ENCODE data around the gene ARRB1.

DNA sequence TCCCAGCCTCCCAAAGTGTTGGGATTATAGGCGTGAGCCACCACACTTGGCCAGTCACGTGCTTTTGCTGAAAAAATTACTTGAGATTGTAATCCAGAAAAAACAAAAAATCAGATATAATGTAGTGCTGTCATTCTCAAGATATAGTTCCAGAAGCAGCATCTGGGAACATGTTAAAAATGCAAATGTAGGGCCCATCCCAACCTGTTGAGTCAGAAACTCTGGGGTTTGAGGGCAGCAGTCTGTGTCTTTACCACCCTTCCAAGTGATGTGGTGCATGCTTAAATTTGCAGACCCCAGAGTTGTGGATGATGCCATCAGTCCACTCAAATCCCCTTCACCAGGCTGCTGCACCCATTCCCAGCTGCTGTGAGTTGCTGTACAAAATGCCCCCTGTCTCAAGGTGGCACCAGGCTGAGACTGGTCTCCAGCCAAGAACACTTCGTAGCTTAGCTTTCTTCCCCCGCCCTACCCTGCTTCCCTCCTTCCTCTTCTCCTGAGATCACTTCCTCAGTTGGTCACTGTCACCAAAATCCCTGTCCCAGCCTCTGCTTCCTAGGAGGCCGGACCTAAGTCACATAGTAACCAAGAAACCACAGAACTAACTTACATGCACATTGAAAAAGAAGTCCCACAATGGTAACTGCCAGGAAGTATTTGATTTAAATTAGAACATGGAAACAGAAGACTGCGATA is 18.2 kb upstream of the ARRB1 start:
- TF ChIP-seq, protein P1, sequence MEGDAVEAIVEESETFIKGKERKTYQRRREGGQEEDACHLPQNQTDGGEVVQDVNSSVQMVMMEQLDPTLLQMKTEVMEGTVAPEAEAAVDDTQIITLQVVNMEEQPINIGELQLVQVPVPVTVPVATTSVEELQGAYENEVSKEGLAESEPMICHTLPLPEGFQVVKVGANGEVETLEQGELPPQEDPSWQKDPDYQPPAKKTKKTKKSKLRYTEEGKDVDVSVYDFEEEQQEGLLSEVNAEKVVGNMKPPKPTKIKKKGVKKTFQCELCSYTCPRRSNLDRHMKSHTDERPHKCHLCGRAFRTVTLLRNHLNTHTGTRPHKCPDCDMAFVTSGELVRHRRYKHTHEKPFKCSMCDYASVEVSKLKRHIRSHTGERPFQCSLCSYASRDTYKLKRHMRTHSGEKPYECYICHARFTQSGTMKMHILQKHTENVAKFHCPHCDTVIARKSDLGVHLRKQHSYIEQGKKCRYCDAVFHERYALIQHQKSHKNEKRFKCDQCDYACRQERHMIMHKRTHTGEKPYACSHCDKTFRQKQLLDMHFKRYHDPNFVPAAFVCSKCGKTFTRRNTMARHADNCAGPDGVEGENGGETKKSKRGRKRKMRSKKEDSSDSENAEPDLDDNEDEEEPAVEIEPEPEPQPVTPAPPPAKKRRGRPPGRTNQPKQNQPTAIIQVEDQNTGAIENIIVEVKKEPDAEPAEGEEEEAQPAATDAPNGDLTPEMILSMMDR (IDR thresholded peaks at IDR 0.05 in 8 of 11, conservative IDR thresholded peaks at IDR 0.05 in 3 of 11): no peak
- TF ChIP-seq POLR2AphosphoS5 (IDR thresholded peaks at IDR 0.05): no peak
- no peak for TF ChIP-seq POLR2A (IDR thresholded peaks at IDR 0.05)

All from spleen (tissue), 7 donors.